ENCODE results near the gene PKN1.

Gene PKN1

GRCh38 chr19:14412996-14413692, 20.0 kb upstream of the PKN1 start:
- TF ChIP-seq, protein P1, sequence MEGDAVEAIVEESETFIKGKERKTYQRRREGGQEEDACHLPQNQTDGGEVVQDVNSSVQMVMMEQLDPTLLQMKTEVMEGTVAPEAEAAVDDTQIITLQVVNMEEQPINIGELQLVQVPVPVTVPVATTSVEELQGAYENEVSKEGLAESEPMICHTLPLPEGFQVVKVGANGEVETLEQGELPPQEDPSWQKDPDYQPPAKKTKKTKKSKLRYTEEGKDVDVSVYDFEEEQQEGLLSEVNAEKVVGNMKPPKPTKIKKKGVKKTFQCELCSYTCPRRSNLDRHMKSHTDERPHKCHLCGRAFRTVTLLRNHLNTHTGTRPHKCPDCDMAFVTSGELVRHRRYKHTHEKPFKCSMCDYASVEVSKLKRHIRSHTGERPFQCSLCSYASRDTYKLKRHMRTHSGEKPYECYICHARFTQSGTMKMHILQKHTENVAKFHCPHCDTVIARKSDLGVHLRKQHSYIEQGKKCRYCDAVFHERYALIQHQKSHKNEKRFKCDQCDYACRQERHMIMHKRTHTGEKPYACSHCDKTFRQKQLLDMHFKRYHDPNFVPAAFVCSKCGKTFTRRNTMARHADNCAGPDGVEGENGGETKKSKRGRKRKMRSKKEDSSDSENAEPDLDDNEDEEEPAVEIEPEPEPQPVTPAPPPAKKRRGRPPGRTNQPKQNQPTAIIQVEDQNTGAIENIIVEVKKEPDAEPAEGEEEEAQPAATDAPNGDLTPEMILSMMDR (IDR thresholded peaks at IDR 0.05; ENCODE audit: insufficient read depth, low read length, poor library complexity, severe bottlenecking): no peak
- DNase-seq (ENCODE audit: extremely low read depth, insufficient read length): no peak
- H3K27me3 ChIP-seq (replicated peaks; ENCODE audit: control insufficient read depth, insufficient read depth, low read length): no peaks in the 10 kb centered on the region
- H3K4me3 ChIP-seq (replicated peaks; ENCODE audit: low read depth, low read length): no peak overlapping the region
- peaks cover 52% of the 10 kb centered on the region for H3K36me3 ChIP-seq (ENCODE audit: control insufficient read depth, insufficient read depth, low read length)

GRCh38 chr19:14413693-14414181, 19.4 kb upstream of the PKN1 start:
- H3K36me3 ChIP-seq (ENCODE audit: control insufficient read depth, insufficient read depth, low read length): peaks cover 47% of the 10 kb centered on the region
- TF ChIP-seq, protein P1 (IDR thresholded peaks at IDR 0.05; ENCODE audit: insufficient read depth, low read length, poor library complexity, severe bottlenecking): no peak
- no peak for DNase-seq (ENCODE audit: extremely low read depth, insufficient read length)

GRCh38 chr19:14414926-14415690, 18.0 kb upstream of the PKN1 start:
- TF ChIP-seq, protein P1 (IDR thresholded peaks at IDR 0.05; ENCODE audit: insufficient read depth, low read length, poor library complexity, severe bottlenecking): no peak
- H3K27me3 ChIP-seq (replicated peaks; ENCODE audit: control insufficient read depth, insufficient read depth, low read length): no peaks in the 10 kb centered on the region
- no peak for DNase-seq (ENCODE audit: extremely low read depth, insufficient read length)
- H3K4me3 ChIP-seq (replicated peaks; ENCODE audit: low read depth, low read length): no peak overlapping the region
- H3K36me3 ChIP-seq (ENCODE audit: control insufficient read depth, insufficient read depth, low read length): peaks cover 35% of the 10 kb centered on the region

More at GRCh38 chr19:14413693-14414181, 19.4 kb upstream of the PKN1 start:
- H3K27me3 ChIP-seq (replicated peaks; ENCODE audit: control insufficient read depth, insufficient read depth, low read length): no peaks in the 10 kb centered on the region
- H3K4me3 ChIP-seq (replicated peaks; ENCODE audit: low read depth, low read length): no peak overlapping the region

GRCh38 chr19:14416817-14417231, 16.3 kb upstream of the PKN1 start:
- TF ChIP-seq, protein P1 (IDR thresholded peaks at IDR 0.05; ENCODE audit: insufficient read depth, low read length, poor library complexity, severe bottlenecking): no peak
- DNase-seq (ENCODE audit: extremely low read depth, insufficient read length): no peak
- peak overlapping the region; percentile 92 for H3K4me3 ChIP-seq (replicated peaks; ENCODE audit: low read depth, low read length)

DNA sequence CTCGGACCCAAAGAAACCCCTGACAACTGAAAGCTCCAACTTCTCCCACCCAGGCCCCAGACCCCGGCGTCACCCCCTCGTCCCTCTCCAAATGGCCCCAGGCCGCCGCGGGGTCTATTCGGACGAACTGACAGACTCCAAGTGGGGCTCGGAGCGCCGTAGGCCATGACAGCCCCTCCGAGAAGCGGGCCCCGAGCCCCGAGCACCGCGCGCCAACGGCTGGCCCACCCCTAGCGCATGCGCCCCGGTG, 14.3 kb upstream of the PKN1 start:
- Histone ChIP-seq H3K4me3 (replicated peaks; ENCODE audit: low read depth, low read length) (peak overlapping the region; percentile 92), H3K27me3 (replicated peaks; ENCODE audit: control insufficient read depth, insufficient read depth, low read length) (no peaks in the 10 kb centered on the region), H3K36me3 (ENCODE audit: control insufficient read depth, insufficient read depth, low read length) (peaks cover 7% of the 10 kb centered on the region)
- TF ChIP-seq, protein P1 (IDR thresholded peaks at IDR 0.05; ENCODE audit: insufficient read depth, low read length, poor library complexity, severe bottlenecking): no peak
- DNase-seq (ENCODE audit: extremely low read depth, insufficient read length): no peak

More at GRCh38 chr19:14416817-14417231, 16.3 kb upstream of the PKN1 start:
- no peaks in the 10 kb centered on the region for H3K27me3 ChIP-seq (replicated peaks; ENCODE audit: control insufficient read depth, insufficient read depth, low read length)
- H3K36me3 ChIP-seq (ENCODE audit: control insufficient read depth, insufficient read depth, low read length): peaks cover 21% of the 10 kb centered on the region
